HL-60 (cell line): ENCODE results near the gene BIRC5.

Experiments
- DNase-seq, 2 experiments: peaks; one replicate each; pipeline ENCODE4 v3.0.0-alpha.2; 2010 to 2020; ENCODE audit warnings: low read depth in 1 of 2, low spot score in 1 of 2
- H3K27ac ChIP-seq: fragments of 250-450 bp; sonication (Bioruptor Pico); replicated peaks from 2 replicates; pipeline ENCODE4 v1.5.1; 2020; ENCODE audit warnings: mild to moderate bottlenecking, moderate library complexity
- H3K27me3 ChIP-seq: fragments of 250-450 bp; sonication (Bioruptor Pico); 2 replicates; pipeline ENCODE4 v1.5.1; 2021; ENCODE audit warnings: mild to moderate bottlenecking, moderate library complexity; ENCODE audit not compliant: insufficient read depth, poor library complexity, severe bottlenecking
- H3K4me3 ChIP-seq: replicated peaks from 2 replicates; pipeline ENCODE4 v1.5.1; 2011; ENCODE audit warnings: mild to moderate bottlenecking, control low read depth, low read length; ENCODE audit not compliant: insufficient read depth
- CTCF ChIP-seq: IDR thresholded peaks from one replicate; pipeline ENCODE4 v1.5.1; 2011; ENCODE audit warnings: low read length, control low read depth, inconsistent platforms; ENCODE audit not compliant: insufficient read depth
- GABPA ChIP-seq: IDR thresholded peaks from 2 replicates; pipeline ENCODE4 v1.6.1; 2012; ENCODE audit warnings: low read depth
- POLR2AphosphoS5 ChIP-seq: IDR thresholded peaks from 2 replicates; pipeline ENCODE4 v1.6.1; 2012; ENCODE audit warnings: low read depth
- REST ChIP-seq: IDR thresholded peaks from 2 replicates; pipeline ENCODE4 v1.6.1; 2012; ENCODE audit warnings: low read depth; ENCODE audit not compliant: insufficient replicate concordance
- SPI1 ChIP-seq: IDR thresholded peaks from 2 replicates; pipeline ENCODE4 v1.6.1; 2012; ENCODE audit warnings: low read depth, mild to moderate bottlenecking, borderline replicate concordance

Gene BIRC5

GRCh38 chr17:78269955-78270381, 55.9 kb downstream of the BIRC5 start:
- Histone ChIP-seq H3K27me3 (no peaks in the 10 kb centered on the region), H3K27ac (no peak overlapping the region), H3K4me3 (no peak overlapping the region)
- TF ChIP-seq REST (no peak), GABPA (no peak), CTCF (no peak), SPI1 (no peak), POLR2AphosphoS5 (no peak)
- DNase-seq, result no peak

GRCh38 chr17:78271419-78272170, 57.5 kb downstream of the BIRC5 start:
- TF ChIP-seq GABPA (no peak), REST (no peak), CTCF (no peak), SPI1 (no peak), POLR2AphosphoS5 (no peak)
- no peak for DNase-seq
- Histone ChIP-seq H3K4me3 (no peak overlapping the region), H3K27ac (no peak overlapping the region), H3K27me3 (no peaks in the 10 kb centered on the region)

- peak overlapping the region; percentile 9; the same call in 1 of the 2 replicates for H3K4me3 ChIP-seq
- DNase-seq, result peak; percentile 48
- H3K27me3 ChIP-seq, result no peaks in the 10 kb centered on the region
- no peak for TF ChIP-seq POLR2AphosphoS5
- TF ChIP-seq CTCF, result no peak
- TF ChIP-seq GABPA, result no peak
- no peak for TF ChIP-seq REST
- TF ChIP-seq SPI1, result no peak
- peak overlapping the region; percentile 29; the same call in 1 of the 2 replicates for H3K27ac ChIP-seq
Measured at GRCh38 chr17:78272181-78272913, 58.3 kb downstream of the BIRC5 start.
